SW480 (cell line): Measurements from ENCODE around the gene GYS1.
"Not testable (repeated sequence)": the region's sequence is repeated elsewhere in the genome, so short reads cannot be mapped to it uniquely, and the experiment has no call there.

Experiments
- DNase-seq: peaks from one replicate; pipeline ENCODE4 v3.0.0-alpha.2; 2016; ENCODE audit warnings: low spot score

Gene GYS1

DNA sequence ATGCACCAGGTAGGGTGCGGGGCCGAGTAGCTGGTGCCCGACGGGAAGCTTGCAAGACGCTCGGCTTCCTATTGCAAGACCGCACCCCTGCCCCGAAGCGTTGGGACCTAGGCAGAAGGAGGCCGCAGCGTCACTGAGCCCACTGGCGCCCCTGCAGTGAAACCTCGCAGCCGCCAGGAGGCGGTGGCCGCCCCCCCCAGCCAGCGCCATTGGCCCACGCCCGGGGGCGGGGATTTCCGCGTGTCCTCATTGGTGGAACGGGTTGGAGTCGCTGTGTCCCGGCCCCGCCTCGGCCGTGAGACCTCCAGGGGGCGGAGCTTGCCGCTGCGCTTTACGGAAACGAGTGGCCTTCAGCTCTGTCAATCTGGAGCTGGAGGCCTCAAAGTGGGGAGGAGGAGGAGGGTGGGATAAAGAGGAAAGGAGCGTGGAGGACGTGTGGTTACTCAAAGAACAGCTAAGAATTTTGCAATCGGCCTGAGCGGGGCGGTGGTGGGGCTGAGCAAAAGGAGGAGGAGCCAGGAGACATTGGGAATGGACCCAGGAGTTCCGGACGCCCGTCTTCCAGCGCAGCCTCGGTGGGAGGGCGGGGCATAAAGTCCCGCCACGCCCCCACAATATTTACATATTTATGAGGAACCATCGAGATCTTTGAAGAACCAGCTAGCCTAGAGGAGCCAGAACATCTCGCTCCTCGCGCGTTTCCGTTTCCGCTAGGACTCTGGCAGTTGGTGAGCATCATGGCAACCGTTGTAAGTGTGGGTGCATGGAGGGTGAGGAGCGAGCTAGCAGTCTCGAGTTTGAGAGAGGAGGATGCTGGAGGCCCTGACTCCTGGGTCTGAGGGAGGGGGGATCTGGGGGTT is at the start of gene GYS1, which contains the start of gene RUVBL2:
Gene GYS1 (minus strand): TSS at position 135 of the 860 bp plus-strand sequence. CDS start 197 bp downstream, outside the sequence.
Gene RUVBL2 (plus strand): TSS at position 713 of the 860 bp plus-strand sequence. CDS start 25 bp downstream, at position 738.
- peak; percentile 100 for DNase-seq

DNA sequence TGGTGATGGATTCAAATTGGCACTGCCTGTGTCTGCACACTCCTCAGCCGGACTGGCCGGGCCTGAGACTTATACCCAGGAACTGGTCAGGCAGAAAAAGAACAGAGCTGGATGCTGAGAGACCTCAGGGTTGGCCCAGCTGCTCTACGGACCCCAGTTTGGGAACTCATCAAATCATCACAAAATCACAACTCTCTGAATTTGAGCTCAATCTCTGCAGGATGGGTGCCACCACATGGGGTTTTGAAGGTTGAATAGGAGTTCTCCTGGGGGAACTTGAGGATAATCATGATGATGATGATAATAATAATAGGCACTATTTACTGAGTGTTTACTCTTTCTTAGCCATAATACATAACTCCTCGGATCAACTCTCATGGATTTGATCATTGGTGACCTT is 49.6 kb upstream of the GYS1 start:
- not testable (repeated sequence) for DNase-seq

DNA sequence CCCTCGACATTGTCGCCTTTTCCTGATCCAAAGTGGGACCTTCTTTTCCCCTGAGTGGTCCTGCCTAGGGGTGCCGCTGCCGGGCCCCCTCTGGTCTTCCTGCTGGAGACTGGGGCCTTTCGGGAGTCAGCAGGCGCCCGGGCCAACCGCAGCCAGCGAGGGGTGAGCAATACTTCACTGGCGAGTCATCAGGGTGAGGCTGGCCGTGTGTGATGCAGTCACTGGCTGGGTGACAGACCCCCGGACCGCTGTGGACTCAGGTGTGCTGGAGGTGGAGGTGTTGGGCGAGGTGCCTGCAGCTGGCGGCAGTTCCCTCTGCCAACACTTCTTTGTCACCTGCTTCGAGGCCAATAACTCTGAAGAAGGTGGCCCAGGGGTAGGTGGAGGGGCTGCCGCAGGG is 49.1 kb upstream of the GYS1 start:
- peak; percentile 75 for DNase-seq

DNA sequence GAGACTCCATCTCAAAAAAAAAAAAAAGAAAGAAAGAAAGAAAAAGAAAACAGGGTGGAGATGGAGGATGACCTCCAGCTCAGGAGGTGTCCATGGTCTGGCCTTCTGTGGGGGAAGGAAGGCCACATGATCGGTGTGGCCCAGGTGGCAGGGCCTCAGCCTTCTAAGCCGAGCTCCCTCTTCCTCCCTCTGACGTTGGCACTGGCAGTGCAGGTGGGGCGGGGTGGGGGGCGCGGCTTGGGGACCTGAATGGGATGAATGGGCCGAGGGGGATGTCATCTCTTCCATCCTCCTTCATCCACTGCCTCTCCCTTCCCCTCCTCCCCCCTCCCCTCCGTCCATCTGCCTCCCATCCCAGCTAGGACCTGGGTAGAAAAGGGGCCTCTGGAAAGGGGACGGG is 46.6 kb upstream of the GYS1 start:
- not testable (repeated sequence) for DNase-seq

DNA sequence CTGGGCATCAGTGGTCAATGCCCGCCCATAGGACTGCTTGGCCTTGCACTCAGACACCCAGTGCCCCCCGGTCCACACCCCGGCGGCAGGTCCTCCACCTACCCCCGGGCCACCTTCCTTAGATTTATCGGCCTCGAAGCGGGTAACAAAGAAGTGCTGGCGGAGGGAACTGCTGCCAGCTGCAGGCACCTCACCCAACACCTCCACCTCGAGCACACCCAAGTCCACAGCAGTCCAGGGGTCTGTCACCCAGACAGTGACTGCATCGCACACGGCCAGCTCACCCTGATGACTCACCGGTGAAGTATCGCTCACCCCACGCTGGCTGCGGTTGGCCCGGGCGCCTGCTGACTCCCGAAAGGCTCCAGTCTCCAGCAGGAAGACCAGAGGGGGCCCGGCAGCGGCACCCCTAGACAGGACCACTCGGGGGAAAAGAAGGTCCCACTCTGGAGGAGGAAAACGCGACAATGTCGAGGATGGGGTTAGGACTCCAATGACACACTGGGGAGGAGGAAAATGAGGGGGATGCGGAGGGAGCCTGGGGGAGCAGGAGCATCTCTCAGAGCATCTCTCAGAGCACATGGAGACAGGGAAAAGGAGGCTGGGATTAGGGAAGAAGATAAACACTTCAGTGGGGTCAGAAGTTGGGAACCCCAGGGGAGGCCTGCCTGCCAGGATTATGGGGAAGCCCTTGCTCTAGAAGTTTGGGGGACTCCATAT is 45.6 kb upstream of the GYS1 start:
- peak; percentile 91 for DNase-seq

DNA sequence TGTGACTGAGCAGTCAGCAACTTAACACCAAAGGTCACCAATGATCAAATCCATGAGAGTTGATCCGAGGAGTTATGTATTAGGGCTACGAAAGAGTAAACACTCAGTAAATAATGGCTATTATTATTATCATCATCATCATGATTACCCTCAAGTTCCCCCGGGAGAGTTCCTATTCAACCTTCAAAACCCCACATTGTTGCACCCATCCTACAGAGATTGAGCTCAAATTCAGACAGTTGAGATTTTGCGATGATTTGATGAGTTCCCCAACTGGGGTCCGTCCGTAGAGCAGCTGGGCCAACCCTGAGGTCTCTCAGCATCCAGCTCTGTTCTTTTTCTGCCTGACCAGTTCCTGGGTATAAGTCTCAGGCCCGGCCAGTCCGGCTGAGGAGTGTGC is 45.0 kb upstream of the GYS1 start:
- not testable (repeated sequence) for DNase-seq

DNA sequence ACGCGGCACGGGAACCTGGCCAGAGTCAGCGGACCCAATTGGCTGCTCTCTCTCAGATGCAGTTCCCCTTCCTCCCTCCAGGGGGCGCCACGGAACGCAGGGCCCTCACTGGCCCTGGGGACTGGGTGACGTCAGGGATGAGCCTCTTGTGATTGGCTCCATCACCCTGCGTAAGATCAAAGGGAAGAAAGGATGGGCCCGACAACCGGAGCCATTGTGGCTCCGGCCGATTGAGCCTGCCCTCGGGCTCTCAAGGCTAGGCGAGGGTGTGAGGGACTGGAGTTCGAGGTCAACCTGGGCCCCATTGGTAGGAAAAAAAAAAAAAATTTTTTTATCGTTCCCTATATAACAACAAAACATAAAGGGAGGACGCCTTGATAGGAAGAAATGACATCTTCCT is 43.7 kb upstream of the GYS1 start, which contains the start of gene CGB1:
Gene CGB1 (minus strand): TSS at position 81 of the 400 bp plus-strand sequence. CDS start 184 bp downstream, outside the sequence.
- DNase-seq, result peak; percentile 53

DNA sequence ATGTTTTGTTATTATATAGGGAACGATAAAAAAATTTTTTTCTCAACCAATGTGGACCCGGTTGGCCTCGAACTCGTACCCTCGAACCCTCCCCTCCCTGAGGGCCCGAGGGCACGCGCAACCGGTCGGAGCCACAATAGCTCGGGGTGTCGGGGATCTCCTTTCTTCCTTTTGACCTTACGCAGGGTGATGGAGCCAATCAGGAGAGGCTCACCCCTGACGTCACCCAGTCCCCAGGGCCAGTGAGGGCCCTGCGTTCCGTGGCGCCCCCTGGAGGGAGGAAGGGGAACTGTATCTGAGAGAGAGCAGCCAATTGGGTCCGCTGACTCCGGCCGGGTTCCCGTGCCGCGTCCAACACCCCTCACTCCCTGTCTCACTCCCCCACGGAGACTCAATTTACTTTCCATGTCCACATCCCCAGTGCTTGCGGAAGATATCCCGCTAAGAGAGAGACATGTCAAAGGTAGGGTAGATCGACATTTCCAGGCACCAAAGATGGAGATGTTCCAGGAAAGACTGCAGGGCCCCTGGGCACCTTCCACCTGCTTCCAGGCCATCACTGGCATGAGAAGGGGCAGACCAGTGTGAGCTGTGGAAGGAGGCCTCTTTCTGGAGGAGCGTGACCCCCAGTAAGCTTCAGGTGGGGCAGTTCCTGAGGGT is 38.7 kb upstream of the GYS1 start, which contains the start of gene CGB2:
Gene CGB2 (plus strand): TSS at position 249 of the 660 bp plus-strand sequence. CDS start 206 bp downstream, at position 455.
- peak; percentile 65 for DNase-seq

DNA sequence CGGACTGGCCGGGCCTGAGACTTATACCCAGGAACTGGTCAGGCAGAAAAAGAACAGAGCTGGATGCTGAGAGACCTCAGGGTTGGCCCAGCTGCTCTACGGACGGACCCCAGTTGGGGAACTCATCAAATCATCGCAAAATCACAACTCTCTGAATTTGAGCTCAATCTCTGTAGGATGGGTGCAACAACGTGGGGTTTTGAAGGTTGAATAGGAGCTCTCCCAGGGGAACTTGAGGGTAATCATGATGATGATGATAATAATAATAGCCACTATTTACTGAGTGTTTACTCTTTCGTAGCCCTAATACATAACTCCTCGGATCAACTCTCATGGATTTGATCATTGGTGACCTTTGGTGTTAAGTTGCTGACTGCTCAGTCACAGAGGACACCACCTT is 37.2 kb upstream of the GYS1 start:
- DNase-seq, result not testable (repeated sequence)

DNA sequence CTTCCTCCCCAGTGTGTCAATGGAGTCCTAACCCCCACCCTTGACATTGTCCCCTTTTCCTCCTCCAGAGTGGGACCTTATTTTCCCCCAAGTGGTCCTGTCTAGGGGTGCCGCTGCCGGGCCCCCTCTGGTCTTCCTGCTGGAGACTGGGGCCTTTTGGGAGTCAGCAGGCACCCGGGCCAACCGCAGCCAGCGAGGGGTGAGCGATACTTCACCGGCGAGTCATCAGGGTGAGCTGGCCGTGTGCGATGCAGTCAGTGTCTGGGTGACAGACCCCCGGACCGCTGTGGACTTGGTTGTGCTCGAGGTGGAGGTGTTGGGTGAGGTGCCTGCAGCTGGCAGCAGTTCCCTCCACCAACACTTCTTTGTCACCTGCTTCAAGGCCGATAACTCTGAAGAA is 36.6 kb upstream of the GYS1 start:
- DNase-seq, result not testable (repeated sequence)

DNA sequence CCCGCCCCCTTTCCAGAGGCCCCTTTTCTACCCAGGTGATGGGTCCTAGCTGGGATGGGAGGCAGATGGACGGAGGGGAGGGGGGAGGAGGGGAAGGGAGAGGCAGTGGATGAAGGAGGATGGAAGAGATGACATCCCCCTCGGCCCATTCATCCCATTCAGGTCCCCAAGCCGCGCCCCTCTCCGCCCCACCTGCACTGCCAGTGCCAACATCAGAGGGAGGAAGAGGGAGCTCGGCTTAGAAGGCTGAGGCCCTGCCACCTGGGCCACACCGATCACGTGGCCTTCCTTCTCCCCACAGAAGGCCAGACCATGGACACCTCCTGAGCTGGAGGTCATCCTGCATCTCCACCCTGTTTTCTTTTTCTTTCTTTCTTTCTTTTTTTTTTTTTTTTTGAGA is 35.6 kb upstream of the GYS1 start:
- DNase-seq, result not testable (repeated sequence)

DNA sequence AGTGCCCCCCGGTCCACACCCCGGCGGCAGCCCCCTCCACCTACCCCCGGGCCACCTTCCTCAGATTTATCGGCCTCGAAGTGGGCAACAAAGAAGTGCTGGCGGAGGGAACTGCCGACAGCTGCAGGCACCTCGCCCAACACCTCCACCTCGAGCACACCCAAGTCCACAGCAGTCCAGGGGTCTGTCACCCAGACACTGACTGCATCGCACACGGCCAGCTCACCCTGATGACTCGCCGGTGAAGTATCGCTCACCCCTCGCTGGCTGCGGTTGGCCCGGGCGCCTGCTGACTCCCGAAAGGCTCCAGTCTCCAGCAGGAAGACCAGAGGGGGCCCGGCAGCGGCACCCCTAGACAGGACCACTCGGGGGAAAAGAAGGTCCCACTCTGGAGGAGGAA is 32.5 kb upstream of the GYS1 start:
- not testable (repeated sequence) for DNase-seq

DNA sequence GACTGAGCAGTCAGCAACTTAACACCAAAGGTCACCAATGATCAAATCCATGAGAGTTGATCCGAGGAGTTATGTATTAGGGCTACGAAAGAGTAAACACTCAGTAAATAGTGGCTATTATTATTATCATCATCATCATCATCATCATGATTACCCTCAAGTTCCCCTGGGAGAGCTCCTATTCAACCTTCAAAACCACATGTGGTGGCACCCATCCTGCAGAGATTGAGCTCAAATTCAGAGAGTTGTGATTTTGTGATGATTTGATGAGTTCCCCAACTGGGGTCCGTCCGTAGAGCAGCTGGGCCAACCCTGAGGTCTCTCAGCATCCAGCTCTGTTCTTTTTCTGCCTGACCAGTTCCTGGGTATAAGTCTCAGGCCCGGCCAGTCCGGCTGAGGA is 32.0 kb upstream of the GYS1 start:
- not testable (repeated sequence) for DNase-seq

DNA sequence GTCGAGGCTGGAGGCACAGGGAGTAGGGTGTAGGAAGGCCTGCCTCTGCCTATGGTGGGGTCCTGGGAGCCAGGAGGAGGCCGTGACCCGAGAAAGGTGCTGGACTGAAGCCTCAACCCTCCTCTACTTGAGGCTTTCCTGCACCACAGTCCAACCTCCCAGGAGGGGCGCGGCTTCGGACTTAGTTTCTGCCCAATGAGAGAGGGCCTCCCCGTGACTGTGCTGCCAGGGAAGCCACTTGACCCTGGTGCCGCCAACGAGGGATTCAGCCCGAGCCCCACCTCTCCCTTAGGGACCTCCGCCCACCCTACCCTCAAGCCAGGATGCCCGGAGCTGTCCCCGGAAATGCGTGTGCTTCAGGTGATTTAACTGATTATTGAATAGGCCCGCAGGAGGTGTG is 31.1 kb upstream of the GYS1 start, which contains the start of gene CGB3:
Gene CGB3 (minus strand): TSS at position 101 of the 400 bp plus-strand sequence. CDS start 362 bp downstream, outside the sequence.
- DNase-seq, result not testable (repeated sequence)

DNA sequence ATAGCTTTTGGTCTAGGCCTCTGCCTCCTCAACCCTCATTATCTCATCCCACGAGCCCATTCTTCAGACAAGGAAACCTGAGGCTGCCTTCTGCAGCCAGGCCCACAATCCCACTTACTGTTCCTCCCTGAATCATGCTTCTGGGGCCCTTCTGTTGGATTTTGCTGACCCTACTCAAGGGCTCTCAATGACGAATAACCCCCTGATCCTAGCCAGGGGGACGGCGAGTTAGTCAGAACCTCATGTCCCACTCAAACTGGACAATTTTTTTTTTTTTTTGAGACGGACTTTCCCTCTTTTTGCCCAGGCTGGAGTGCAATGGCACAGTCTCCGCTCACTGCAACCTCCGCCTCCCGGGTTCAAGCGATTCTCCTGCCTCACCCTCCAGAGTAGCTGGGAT is 29.0 kb upstream of the GYS1 start:
- DNase-seq, result no peak

DNA sequence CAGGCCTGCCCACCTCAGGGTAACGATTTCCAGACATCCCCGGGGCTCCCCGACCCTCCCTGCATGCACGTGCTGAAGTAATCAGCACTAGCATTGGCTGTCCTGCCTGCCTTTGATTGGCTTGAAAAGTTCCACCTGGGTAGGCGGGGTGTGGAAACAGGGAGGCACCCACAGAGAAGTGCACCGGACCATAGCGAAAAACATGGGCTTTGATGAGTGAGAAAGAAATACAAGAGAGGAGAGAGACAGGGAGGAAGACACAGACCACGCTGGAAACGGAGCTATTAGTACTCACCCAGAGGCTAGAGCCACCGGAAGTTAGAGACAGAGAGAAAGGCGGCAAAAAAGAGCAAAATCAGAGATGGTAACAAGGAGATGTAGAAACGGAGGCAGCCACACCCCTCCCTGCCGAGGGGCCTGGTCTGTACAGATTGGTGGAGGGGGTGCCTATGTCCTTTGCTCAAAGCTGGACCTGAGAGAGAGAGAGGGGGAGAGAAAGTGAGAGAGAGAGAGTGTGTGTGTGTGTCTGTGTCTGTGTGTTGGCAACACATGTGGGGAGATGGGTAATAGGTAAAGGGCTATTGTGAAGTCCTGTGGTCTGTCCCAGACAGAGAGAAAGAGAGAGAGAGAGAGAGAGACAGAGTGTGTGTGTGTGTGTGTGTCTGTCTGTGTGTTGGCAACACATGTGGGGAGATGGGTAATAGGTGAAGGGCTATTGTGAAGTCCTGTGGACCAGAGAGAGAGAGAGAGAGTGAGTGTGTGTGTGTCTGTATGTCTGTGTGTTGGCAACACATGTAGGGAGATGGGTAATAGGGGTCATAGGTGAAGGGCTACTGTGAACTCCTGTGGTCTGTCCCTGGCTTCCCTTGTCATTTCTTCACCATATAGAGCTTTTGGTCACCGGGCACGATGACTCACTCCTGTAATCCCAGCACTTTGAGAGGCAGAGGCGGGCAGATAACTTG is 28.1 kb upstream of the GYS1 start:
- peak; percentile 74 for DNase-seq

DNA sequence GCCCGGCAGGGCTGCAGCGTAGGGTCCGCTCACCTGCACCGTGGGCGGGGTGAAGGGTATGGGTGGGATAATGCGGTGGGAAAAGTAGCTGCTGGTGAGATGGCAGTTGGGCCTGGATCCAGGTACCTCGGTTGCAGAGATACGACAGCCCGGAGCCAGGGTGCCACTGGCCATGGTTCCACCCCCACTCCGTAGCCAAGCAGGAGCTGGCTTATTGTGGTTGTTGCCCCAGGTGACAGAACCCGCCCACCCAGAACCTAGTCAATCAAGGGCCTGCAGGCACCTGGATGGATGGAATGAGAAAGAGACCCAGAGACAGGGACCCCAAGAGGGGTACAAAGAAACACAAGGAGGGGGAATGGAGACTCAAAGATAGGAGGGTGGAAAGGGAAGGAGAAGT is 27.2 kb upstream of the GYS1 start:
- DNase-seq, result peak; percentile 47

DNA sequence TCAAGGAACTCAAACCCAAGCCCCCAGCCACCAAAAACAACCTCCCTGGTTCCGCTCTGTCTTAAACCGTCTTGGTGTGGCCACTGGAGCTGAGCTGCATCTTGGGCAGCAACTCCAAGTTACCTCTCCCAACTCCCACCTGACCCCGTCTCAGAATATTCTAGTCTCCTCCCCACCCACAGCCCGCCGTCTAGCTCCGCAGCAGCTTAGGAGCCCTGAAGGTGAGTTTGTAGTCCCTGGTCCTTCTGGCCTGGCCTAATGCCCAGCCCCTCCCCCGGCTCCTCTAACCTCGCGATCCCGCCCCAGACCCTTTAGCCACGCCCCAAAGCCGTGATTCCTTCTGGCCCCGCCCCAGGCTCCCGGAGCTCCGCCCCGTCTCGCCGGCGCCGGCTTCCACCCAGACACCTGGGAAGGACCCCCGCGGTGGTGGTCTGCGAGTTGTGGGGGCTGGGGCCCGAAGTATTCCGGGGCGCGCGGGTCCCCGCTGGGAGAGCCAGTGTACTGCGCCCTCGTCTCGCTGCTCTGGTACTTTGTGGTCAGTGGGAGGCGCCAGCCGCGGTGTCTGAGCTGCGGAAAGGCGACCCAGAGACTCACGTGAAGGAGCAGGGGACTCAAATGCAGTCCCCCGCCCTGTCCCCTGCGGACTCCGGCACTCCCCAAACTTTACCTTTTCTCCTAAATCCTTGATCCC is 26.3 kb upstream of the GYS1 start:
- DNase-seq, result peak; percentile 79

DNA sequence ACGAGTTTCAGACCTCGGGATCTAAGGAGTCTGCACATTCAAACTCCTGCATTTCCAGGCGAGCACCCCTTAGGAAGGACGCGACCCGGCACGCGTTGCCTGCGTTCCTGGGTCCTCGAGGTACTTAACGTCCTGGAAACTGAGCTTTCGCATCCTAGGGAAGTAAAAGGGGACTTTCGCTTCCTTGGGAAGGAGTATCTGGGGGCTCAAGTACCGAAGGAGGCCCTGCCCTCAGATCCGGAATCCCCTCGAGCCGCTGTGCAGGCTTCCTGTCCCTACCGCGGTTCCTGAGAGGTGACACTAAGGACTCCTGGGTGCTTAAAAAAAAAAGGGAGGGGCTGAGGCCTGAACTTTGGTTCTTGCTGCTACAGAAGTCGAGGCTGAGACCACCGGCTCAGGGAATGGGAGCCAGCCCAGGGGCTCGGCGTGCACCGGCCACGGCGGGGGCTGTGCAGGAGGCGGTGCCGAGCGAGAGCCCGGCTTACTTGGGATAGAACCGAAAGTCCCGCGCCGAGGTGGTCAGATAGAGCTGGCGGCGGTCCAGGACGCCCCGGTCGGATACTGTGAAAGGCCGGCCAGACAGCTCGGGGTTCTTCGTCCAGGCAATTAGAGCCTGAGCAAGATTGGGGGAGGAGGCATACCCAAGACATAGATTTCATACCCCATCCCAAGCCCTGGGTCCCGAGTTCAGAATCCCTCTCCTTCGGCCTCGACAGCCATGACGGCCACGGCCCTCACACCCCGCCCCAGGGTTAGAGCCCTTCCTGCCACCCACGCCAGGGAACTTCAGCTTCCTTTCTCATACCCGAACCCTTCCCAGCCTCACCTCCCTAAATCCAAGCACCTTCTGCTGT is 25.5 kb upstream of the GYS1 start:
- DNase-seq, result not testable (repeated sequence)
